Erythroblast (primary cell): ENCODE data around the gene MUS81.
A peak's percentile ranks its signal among the peaks of the same experiment; 100 is the strongest.

ENCODE experiments used
- DNase-seq, 2 experiments: peaks; one replicate each; lab custom pipeline; 2025; lab: John Stamatoyannopoulos, UW
- GATA1 ChIP-seq: IDR thresholded peaks from 2 replicates; pipeline ENCODE4 v1.6.1; 2011; ENCODE audit warnings: low read depth, mild to moderate bottlenecking, control low read depth, low read length, moderate library complexity
- POLR2A ChIP-seq: IDR thresholded peaks from 2 replicates; pipeline ENCODE4 v1.6.1; 2011; ENCODE audit warnings: mild to moderate bottlenecking, low read length

The MUS81 gene

DNA sequence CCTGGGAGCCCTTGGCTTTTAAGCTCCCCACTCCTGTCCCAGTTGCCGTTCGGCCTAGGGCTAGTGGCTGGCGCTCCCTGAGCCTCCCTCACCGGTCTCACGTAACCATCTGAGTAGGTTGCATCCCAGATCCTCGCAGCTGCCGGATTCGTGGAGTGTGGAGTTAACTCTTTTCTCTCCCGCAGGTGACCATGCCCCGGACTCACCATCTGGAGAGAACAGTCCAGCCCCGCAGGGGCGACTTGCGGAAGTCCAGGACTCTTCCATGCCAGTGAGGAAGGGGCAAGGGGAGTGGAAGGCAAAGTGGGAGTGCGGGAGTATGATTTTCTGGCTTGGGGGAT is 902 bp downstream of the MUS81 start:
- TF ChIP-seq POLR2A (no peak), GATA1 (no peak)
- DNase-seq = peak in 1 of 2 experiments; percentile 69

DNA sequence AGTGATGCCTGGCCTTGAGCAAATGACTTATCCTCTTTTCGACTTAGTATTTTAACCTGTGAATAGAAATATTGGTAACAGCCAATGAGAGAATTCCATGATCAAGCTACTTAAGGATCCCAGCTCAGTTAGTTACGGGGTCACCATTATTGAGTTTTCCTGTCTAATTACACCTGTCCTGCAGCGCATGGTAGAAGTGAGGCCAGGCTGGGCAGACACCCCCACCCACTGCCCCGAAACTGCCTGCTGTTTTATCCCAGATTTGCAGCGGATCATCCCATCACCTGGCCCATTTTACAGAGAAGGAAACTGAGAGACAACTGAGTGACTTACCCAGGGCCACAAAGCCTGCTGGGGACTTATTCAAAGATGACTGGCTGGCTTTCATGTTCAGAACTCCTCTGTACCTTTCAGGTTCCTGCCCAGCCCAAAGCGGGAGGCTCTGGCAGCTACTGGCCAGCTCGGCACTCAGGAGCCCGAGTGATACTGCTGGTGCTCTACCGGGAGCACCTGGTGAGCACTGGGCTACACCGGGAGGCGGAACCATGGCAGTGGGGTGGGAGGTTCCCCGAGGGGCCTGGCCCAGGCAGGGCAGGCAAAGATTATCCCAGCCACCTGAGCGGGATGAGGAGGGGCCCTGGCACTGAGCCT is 1.4 kb downstream of the MUS81 start:
- DNase-seq = no peak
- TF ChIP-seq GATA1 (no peak), POLR2A (no peak)

DNA sequence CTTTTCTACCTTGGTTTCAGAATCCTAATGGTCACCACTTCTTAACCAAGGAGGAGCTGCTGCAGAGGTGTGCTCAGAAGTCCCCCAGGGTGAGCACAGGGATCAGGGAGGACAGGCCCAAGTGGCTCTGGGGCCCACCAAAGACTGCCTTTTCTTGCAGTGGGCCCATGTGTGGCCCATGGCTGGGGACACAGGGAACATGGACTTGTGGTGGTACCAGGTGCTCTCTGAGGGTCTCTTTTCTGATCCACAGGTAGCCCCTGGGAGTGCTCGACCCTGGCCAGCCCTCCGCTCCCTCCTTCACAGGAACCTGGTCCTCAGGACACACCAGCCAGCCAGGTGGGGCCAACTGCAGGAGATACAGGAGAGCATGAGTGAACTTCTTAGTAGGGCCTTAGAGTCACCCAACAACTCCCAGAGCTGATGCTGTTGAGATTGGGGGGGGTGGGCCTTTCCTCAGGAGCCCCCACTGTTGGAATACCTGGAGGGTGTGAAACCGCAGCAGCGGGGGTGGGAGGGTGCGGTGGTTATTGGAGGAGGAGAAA is 2.0 kb downstream of the MUS81 start:
- TF ChIP-seq POLR2A (no peak), GATA1 (no peak)
- no peak for DNase-seq

DNA sequence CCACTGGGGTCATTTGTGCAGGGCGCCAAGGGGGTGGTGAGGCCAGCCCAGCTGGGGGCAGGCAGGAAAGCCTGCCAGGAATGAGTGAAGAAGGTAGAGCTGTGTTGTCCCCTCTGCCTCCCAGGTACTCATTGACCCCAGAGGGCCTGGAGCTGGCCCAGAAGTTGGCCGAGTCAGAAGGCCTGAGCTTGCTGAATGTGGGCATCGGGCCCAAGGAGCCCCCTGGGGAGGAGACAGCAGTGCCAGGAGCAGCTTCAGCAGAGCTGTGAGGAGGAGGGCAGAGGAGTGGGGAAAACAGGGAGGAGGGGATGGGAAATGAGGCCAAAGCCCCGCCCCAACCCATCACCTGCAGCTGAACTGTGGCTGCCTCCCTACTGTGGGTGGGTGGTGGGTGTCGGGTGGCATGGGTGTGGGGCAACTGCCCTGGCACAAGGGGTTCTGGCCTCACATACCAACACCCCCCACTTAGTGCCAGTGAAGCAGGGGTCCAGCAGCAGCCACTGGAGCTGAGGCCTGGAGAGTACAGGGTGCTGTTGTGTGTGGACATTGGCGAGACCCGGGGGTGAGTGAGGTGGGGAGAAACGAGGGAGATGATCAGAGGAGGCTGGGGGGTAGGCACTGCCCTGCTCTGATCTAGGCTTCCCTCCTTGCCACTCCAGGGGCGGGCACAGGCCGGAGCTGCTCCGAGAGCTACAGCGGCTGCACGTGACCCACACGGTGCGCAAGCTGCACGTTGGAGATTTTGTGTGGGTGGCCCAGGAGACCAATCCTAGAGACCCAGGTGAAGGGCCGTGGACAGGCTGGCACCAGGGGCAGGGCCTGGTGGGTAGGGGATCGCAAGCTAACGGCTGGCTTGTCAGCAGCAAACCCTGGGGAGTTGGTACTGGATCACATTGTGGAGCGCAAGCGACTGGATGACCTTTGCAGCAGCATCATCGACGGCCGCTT is 3.0 kb downstream of the MUS81 start:
- TF ChIP-seq POLR2A (no peak), GATA1 (no peak)
- no peak for DNase-seq

DNA sequence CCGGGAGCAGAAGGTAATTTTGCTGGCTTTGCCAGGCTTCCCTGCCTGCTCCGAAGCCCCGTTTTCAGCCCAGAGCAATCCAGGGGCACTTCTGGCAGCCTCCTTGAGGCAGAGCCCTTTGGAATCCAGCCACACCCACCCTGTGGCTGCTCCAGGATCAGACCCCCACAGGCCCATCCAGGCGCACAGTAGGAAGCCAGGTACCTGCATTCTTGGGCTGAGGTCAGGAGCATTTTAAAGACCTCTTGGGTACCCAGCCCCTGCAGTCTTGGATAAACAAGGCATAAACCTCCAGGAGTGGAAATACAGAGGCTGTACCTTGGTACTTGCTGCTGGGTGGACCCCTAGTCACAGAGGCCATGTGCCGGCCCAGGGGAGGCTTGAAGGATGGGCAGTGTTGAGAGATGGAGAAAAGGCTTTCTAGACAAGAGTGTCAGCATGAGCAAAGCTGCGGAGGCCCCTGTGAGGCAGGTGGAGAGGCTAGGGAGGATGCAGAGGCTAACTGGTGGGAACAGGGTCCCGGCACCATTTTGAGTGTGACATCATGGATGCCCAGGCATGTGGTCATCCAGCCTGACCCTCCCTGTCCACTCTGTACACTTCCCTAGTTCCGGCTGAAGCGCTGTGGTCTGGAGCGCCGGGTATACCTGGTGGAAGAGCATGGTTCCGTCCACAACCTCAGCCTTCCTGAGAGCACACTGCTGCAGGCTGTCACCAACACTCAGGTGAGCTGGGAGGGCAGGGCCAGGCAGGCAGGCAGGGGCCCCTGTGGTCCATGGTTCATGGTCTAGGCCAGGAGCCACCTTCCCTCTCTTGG is 3.9 kb downstream of the MUS81 start:
- TF ChIP-seq POLR2A = peak; percentile 27
- no peak for TF ChIP-seq GATA1
- DNase-seq = no peak

DNA sequence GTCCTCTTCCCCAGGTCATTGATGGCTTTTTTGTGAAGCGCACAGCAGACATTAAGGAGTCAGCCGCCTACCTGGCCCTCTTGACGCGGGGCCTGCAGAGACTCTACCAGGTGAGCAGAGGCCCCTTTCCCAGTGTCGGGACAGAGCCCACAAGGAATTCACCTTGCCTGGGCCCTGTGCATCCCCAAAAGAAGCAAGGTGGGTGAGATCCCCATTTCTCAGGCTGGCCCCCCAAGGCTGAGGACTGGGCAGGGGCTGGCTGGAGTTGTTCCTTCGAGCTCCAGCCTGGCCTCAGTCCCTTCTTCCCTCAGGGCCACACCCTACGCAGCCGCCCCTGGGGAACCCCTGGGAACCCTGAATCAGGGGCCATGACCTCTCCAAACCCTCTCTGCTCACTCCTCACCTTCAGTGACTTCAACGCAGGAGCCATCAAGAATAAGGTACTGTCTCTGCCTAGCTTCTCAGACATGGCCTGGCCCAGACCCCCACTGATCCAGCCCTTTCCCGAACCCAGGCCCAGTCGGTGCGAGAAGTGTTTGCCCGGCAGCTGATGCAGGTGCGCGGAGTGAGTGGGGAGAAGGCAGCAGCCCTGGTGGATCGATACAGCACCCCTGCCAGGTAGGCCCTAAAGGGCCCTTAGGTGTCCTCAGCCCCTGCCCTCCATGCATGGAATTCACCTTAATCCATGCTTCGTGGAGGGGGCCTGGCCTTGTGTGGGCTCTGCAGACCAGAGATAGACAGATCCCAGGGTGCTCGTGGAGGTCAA is 4.7 kb downstream of the MUS81 start:
- DNase-seq = no peak
- TF ChIP-seq POLR2A = no peak
- TF ChIP-seq GATA1 = no peak

DNA sequence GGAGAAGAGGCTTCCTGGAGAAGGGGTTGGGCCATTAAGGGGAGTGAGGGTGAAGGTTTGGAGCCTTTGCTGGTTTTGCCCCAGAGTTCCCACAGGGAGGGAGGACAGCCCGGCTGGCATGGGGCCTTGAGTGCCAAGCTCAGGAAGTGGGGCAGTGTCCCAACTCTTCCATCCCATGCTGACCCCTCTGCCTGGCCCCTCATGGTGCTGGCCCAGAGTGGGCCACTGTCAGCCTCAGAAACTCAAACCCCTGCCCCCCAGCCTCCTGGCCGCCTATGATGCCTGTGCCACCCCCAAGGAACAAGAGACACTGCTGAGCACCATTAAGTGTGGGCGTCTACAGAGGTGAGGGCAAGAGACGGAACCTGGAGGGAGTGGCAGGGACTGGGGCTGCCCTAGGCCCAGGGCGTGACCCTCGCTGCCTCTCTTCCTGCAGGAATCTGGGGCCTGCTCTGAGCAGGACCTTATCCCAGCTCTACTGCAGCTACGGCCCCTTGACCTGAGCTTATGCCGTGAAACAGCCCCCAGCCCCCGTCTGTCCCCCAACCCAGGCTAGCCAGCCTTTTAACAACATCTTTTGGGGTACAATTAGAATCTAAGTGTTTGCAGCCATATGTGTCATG is 5.4 kb downstream of the MUS81 start:
- TF ChIP-seq POLR2A (no peak), GATA1 (no peak)
- no peak for DNase-seq

DNA sequence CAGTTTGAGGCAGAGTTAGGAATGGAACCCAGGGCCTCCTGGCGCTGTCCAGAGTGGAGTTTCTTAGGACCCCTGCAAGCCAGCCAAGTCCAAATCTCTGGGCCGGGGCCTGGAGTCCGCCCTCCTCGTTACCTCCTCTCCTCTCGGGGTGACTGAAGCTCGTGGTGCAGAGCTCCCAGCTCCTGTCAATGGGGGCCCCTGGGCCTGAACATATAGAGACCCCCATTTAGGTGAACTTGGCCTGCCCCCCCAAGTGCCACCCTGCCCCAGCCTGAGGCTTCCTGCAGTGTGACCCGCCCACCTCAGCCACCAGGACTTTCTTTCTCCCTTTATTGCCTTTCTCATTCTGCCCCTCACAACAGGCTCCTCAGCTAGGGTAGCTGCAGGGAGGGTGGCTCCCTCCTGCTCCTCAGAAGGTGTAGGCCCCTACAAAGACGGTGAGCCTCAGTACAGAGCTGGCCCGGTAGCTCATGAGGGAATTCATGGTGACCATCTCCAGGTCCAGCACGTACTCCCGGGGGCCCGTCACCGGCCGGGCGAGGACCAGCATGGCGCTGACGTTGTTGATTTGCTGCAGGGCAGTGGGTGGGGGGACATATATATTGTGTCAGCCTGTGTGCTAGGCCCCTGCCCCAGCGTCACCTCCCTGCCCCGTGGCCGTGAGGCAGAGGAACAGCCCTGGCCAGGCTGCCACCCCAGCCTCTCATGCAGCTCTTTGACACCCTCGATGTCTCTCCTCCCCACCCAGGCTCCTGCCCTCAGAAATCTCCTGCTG is 6.5 kb downstream of the MUS81 start:
- no peak for DNase-seq
- TF ChIP-seq POLR2A (no peak), GATA1 (no peak)

DNA sequence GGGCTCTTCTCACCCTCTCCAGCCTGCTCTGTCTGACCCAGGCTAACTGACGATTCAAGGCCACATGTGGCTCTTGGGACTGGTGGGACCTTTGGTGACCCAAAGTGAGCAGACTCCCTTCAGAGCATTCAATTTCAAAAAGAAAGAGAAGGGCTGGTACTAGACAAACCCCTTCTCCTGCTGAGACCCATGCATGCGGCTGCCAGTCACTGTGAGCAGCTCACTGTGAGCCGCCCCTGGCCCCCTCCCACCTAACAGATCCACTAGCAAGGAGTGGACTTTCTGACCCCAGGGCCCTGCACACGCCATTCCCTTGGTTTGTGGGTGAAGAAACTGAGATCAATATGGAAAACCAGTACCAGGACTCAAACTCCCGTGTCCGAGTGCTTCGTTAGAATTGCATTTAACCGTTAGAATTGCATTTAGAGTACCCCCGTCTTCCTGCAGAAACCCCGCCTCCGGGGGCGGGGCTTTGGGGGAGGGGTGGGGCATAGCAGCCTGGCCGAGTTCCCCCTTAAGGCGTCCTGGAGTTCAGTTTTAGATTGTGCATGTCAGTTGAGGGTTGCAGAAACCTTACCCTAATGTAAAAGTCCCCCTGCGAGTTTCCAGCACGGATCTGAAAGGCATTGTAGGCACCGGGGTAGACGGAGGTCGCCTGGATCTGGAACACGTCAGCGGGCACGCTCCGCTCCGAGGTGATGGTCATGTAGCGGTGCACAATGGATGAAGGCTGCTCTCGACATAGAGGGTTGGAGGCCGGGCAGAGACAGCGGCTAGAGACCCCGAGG is 7.2 kb downstream of the MUS81 start:
- TF ChIP-seq POLR2A = no peak
- TF ChIP-seq GATA1 = no peak
- no peak for DNase-seq

DNA sequence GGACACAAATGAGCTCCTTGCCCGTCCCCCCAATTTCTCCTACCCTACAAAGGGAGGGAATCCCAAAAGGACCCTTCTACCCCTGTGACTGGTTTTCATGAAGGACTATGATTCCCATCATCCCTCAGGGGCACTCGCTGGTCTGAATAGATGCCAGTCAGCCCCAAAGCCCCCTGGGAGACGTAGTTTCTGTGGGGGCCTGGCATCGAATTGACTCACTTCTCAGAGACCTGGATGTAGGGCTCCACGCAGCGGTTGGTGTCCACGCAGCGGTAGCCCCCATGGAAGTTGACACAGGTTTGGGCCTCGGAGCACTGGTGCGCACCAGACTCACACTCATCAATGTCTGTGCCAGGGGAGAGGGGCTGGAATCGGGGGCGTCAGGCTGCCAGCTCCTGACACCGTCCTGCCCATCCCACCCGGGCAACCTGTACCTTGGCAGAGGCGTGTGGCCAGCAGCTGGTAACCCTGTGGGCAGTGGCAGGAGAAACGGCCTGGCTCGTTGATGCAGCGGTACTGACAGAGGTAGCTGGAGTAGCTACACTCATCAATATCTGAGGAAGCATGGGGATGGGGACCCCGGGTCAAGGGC is 7.9 kb downstream of the MUS81 start:
- no peak for DNase-seq
- TF ChIP-seq GATA1 (no peak), POLR2A (peak; percentile 34)

DNA sequence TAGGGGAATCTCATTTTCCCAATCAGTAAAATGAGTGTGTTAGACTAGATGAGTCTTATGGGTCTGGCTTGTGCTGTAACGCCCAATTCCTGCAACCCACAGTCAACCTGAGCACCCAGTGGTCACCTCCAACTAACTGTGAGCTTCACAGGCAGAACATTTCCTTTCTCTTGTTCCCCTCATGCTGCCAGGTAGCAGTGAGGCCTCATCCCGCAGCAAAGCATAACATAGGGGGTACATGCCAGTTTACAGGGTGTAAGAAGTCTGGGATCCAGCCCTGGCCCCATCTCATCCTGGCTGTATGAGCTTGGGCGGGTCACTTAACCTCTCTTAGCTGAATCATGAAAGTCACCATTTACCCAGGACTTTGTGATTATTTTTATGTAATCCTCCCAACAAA is 8.7 kb downstream of the MUS81 start:
- TF ChIP-seq GATA1 = no peak
- TF ChIP-seq POLR2A = no peak
- no peak for DNase-seq
